Measurements from ENCODE around the gene ACYP1.

ACYP1 gene

DNA sequence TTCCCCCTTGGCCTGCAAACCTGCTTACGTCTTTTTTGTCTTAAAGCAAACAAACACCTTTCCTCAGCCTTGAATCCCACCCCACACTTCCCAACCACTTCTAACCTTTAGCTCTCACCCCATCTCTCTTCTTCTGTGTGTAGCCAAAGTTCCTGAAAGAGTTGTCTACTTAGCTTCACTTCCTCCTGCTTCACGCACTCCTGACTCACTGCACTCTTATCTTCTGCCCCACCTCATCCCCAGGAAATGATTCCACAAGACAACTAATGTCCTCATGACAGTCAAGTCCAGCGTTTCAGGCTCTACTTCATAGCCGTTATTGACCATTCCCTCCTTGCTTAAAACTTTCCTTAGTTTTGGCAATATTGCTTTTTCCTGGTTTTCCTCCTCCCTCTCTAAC lies 38.7 kb downstream of the ACYP1 start:
- TF ChIP-seq EZH2phosphoT487 (IDR thresholded peaks at IDR 0.05; ENCODE audit: borderline replicate concordance, low read length): no peak
- TF ChIP-seq, protein P1, sequence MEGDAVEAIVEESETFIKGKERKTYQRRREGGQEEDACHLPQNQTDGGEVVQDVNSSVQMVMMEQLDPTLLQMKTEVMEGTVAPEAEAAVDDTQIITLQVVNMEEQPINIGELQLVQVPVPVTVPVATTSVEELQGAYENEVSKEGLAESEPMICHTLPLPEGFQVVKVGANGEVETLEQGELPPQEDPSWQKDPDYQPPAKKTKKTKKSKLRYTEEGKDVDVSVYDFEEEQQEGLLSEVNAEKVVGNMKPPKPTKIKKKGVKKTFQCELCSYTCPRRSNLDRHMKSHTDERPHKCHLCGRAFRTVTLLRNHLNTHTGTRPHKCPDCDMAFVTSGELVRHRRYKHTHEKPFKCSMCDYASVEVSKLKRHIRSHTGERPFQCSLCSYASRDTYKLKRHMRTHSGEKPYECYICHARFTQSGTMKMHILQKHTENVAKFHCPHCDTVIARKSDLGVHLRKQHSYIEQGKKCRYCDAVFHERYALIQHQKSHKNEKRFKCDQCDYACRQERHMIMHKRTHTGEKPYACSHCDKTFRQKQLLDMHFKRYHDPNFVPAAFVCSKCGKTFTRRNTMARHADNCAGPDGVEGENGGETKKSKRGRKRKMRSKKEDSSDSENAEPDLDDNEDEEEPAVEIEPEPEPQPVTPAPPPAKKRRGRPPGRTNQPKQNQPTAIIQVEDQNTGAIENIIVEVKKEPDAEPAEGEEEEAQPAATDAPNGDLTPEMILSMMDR (IDR thresholded peaks at IDR 0.05; ENCODE audit: low read depth, low read length, poor library complexity, severe bottlenecking): no peak
- H4K20me1 ChIP-seq (ENCODE audit: control insufficient read depth, insufficient read depth, low read depth, low read length): no peaks in the 10 kb centered on the region
- no peaks in the 10 kb centered on the region for H3K4me1 ChIP-seq (ENCODE audit: control insufficient read depth, low read length)
- H3K27ac ChIP-seq (ENCODE audit: low read depth, low read length): no peak overlapping the region
- H3F3A ChIP-seq (ENCODE audit: control insufficient read depth, insufficient read depth): 0 out of 2 replicates have a peak, but pooled peaks cover 5% of the 10 kb centered on the region
- H3K4me3 ChIP-seq (ENCODE audit: low read length): no peak overlapping the region
- no peak overlapping the region for H3K4me2 ChIP-seq (ENCODE audit: low read length)
- no peaks in the 10 kb centered on the region for H3K27me3 ChIP-seq (ENCODE audit: control insufficient read depth, low read length)
- H3K36me3 ChIP-seq (ENCODE audit: control insufficient read depth, low read length): peaks cover 47% of the 10 kb centered on the region
- H3K9me3 ChIP-seq (ENCODE audit: control insufficient read depth, insufficient read depth, low read length): no peaks in the 10 kb centered on the region
- no peaks in the 10 kb centered on the region for H3K9me2 ChIP-seq (replicated peaks; ENCODE audit: control insufficient read depth, low read length)
- H3K79me2 ChIP-seq (ENCODE audit: control insufficient read depth, low read length): no peaks in the 10 kb centered on the region

- H3K9me3 ChIP-seq (ENCODE audit: control insufficient read depth, insufficient read depth, low read length): no peaks in the 10 kb centered on the region
- H3K27me3 ChIP-seq (ENCODE audit: control insufficient read depth, low read length): no peaks in the 10 kb centered on the region
- no peak overlapping the region for H3K4me2 ChIP-seq (ENCODE audit: low read length)
- H3K79me2 ChIP-seq (ENCODE audit: control insufficient read depth, low read length): no peaks in the 10 kb centered on the region
- no peaks in the 10 kb centered on the region for H3K9me2 ChIP-seq (replicated peaks; ENCODE audit: control insufficient read depth, low read length)
- no peaks in the 10 kb centered on the region for H4K20me1 ChIP-seq (ENCODE audit: control insufficient read depth, insufficient read depth, low read depth, low read length)
- no peak overlapping the region for H3K27ac ChIP-seq (ENCODE audit: low read depth, low read length)
- H3K36me3 ChIP-seq (ENCODE audit: control insufficient read depth, low read length): peaks cover 55% of the 10 kb centered on the region
- TF ChIP-seq, protein P1 (IDR thresholded peaks at IDR 0.05; ENCODE audit: low read depth, low read length, poor library complexity, severe bottlenecking): no peak
- TF ChIP-seq EZH2phosphoT487 (IDR thresholded peaks at IDR 0.05; ENCODE audit: borderline replicate concordance, low read length): no peak
- no peaks in the 10 kb centered on the region for H3K4me1 ChIP-seq (ENCODE audit: control insufficient read depth, low read length)
- H3F3A ChIP-seq (ENCODE audit: control insufficient read depth, insufficient read depth): 0 out of 2 replicates have a peak, but pooled peaks cover 5% of the 10 kb centered on the region
- H3K4me3 ChIP-seq (ENCODE audit: low read length): no peak overlapping the region
These were observed 40.7 kb downstream of the ACYP1 start for GRCh38 chr14:75023108-75023507.

- Histone ChIP-seq H3K36me3 (ENCODE audit: control insufficient read depth, low read length) (peaks cover 56% of the 10 kb centered on the region), H3F3A (ENCODE audit: control insufficient read depth, insufficient read depth) (0 out of 2 replicates have a peak, but pooled peaks cover 5% of the 10 kb centered on the region), H4K20me1 (ENCODE audit: control insufficient read depth, insufficient read depth, low read depth, low read length) (no peaks in the 10 kb centered on the region), H3K4me3 (ENCODE audit: low read length) (no peak overlapping the region), H3K27ac (ENCODE audit: low read depth, low read length) (no peak overlapping the region), H3K27me3 (ENCODE audit: control insufficient read depth, low read length) (no peaks in the 10 kb centered on the region), H3K9me2 (replicated peaks; ENCODE audit: control insufficient read depth, low read length) (no peaks in the 10 kb centered on the region), H3K4me2 (ENCODE audit: low read length) (no peak overlapping the region), H3K79me2 (ENCODE audit: control insufficient read depth, low read length) (no peaks in the 10 kb centered on the region), H3K4me1 (ENCODE audit: control insufficient read depth, low read length) (no peaks in the 10 kb centered on the region), H3K9me3 (ENCODE audit: control insufficient read depth, insufficient read depth, low read length) (no peaks in the 10 kb centered on the region)
- TF ChIP-seq EZH2phosphoT487 (IDR thresholded peaks at IDR 0.05; ENCODE audit: borderline replicate concordance, low read length): no peak
- TF ChIP-seq, protein P1 (IDR thresholded peaks at IDR 0.05; ENCODE audit: low read depth, low read length, poor library complexity, severe bottlenecking): peak; percentile 39
These were observed 41.2 kb downstream of the ACYP1 start for GRCh38 chr14:75022655-75023054.
